Natural killer cell (primary cell): Measurements from ENCODE around the gene MIOX. TPM values are rescaled to one million over a fixed set of nuclear protein-coding genes. Genes with fewer than 3 reads are reported as not detected.

Source experiments
- ATAC-seq, 3 donors: fragments of 150-1000 bp in 2 of 3; fragments of 200-7000 bp in 1 of 3; cut with Tn5 transposase; 1 replicate in 1 of 3; 2 replicates in 2 of 3; pipeline ENCODE4 v1.10.0; 2021; ENCODE audit warnings: mild to moderate bottlenecking in 2 of 3, moderate library complexity in 2 of 3
- DNase-seq, 2 donors: peaks; one replicate each; pipeline versions ENCODE4 v3.0.0 to v3.0.0-alpha.2; 2013 to 2021; ENCODE audit warnings: mixed read lengths in 1 of 2
- H3K27ac ChIP-seq: one replicate; pipeline ENCODE4 v1.5.1; 2013; ENCODE audit warnings: mild to moderate bottlenecking, low read length
- H3K27me3 ChIP-seq: one replicate; pipeline ENCODE4 v1.6.1; 2013; ENCODE audit warnings: low read length; ENCODE audit not compliant: control insufficient read depth, insufficient read depth
- H3K36me3 ChIP-seq: one replicate; pipeline ENCODE4 v1.6.1; 2013; ENCODE audit warnings: low read length; ENCODE audit not compliant: control insufficient read depth, insufficient read depth
- H3K4me1 ChIP-seq: one replicate; pipeline ENCODE4 v1.6.1; 2013; ENCODE audit warnings: low read length; ENCODE audit not compliant: control insufficient read depth, insufficient read depth
- H3K4me3 ChIP-seq: one replicate; pipeline ENCODE4 v1.5.1; 2013; ENCODE audit warnings: low read length
- H3K9me3 ChIP-seq: one replicate; pipeline ENCODE4 v1.6.1; 2013; ENCODE audit warnings: low read length; ENCODE audit not compliant: control insufficient read depth, insufficient read depth
- H3K27ac Mint-ChIP-seq, 2 donors: one replicate each; pipeline ENCODE4 v1.8.0; 2022; ENCODE audit warnings: mild to moderate bottlenecking in 2 of 2, mixed read lengths in 2 of 2, moderate library complexity in 1 of 2
- H3K27me3 Mint-ChIP-seq, 2 donors: one replicate each; pipeline ENCODE4 v1.8.0; 2022; ENCODE audit warnings: low read depth in 2 of 2, mixed read lengths in 2 of 2
- H3K36me3 Mint-ChIP-seq: one replicate; pipeline ENCODE4 v1.8.0; 2022; ENCODE audit warnings: mixed read lengths
- H3K4me1 Mint-ChIP-seq, 2 donors: one replicate each; pipeline ENCODE4 v1.8.0; 2022; ENCODE audit warnings: mixed read lengths in 2 of 2
- H3K4me3 Mint-ChIP-seq: one replicate; pipeline ENCODE4 v1.8.0; 2022; ENCODE audit warnings: mild to moderate bottlenecking, moderate library complexity, mixed read lengths
- H3K9me3 Mint-ChIP-seq, 2 donors: one replicate each; pipeline ENCODE4 v1.8.0; 2022; ENCODE audit warnings: mixed read lengths in 2 of 2
- CTCF ChIP-seq: fragments of 200-600 bp; IDR thresholded peaks from one replicate; pipeline ENCODE4 v1.8.0; 2022; ENCODE audit warnings: antibody characterized with exemption
- WGBS: methylation state at CpG from one replicate; pipeline ENCODE4 v1.1.7; 2013; ENCODE audit warnings: missing lambda C conversion rate; ENCODE audit not compliant: insufficient coverage; 5-methylcytosine and 5-hydroxymethylcytosine counted together
- intact Hi-C: fragments of 100-400 bp; cut with micrococcal nuclease; formaldehyde crosslinking; loops from one replicate; pipeline ENCODE4 v1.14.2; 2022
- total RNA-seq, 4 donors: library from RNA; stranded (reverse); fragments of 120-200 nt in 1 of 4; gene quantifications; one replicate each; pipeline versions ENCODE4 v1.2.3 to v1.2.4, GENCODE V29; 2013 to 2022

Gene MIOX
- total RNA-seq, 3 donors from 2014 or later (not counting 1 experiment from before 2014, with no cell fraction given): 0.23 TPM; not detected in 2

GRCh38 chr22:50456466-50457234 is 30.0 kb upstream of the MIOX start:
- no peak overlapping the region for H3K4me3 Mint-ChIP-seq
- H3K36me3 Mint-ChIP-seq: peaks cover 1% of the 10 kb centered on the region
- Histone ChIP-seq H3K36me3 (peaks cover 74% of the 10 kb centered on the region), H3K4me3 (no peak overlapping the region), H3K27me3 (no peaks in the 10 kb centered on the region), H3K4me1 (no peaks in the 10 kb centered on the region), H3K9me3 (no peaks in the 10 kb centered on the region), H3K27ac (no peak overlapping the region)
- no peaks in the 10 kb centered on the region for H3K9me3 Mint-ChIP-seq
- no peaks in the 10 kb centered on the region for H3K27me3 Mint-ChIP-seq
- no peak for TF ChIP-seq CTCF
- intact Hi-C loops: no loop called here
- H3K27ac Mint-ChIP-seq: peak overlapping the region; percentile 16 to 60
- ATAC-seq (peak in 1 of 3 donors; percentile 32), DNase-seq (peak in 1 of 2 donors; percentile 44)
- H3K4me1 Mint-ChIP-seq: peaks cover under 1 to 13% of the 10 kb centered on the region in 2 donors
- 95% methylated on average over 33 of the region's 34 CpGs for WGBS

- H3K4me3 ChIP-seq: no peak overlapping the region
- no peaks in the 10 kb centered on the region for H3K4me1 ChIP-seq
- H3K36me3 Mint-ChIP-seq: no peaks in the 10 kb centered on the region
- DNase-seq (no peak), ATAC-seq (no peak)
- H3K27ac ChIP-seq: no peak overlapping the region
- TF ChIP-seq CTCF: no peak
- H3K27me3 Mint-ChIP-seq: no peaks in the 10 kb centered on the region
- no peak overlapping the region for H3K4me3 Mint-ChIP-seq
- no peak overlapping the region for H3K27ac Mint-ChIP-seq
- peaks cover 0 to 7% of the 10 kb centered on the region in 2 donors for H3K4me1 Mint-ChIP-seq
- H3K36me3 ChIP-seq: peaks cover 95% of the 10 kb centered on the region
- no peaks in the 10 kb centered on the region for H3K27me3 ChIP-seq
- intact Hi-C loops: no loop called here
- no peaks in the 10 kb centered on the region for H3K9me3 ChIP-seq
- no peaks in the 10 kb centered on the region for H3K9me3 Mint-ChIP-seq
- WGBS: 93% methylated on average over 22 of the region's 22 CpGs
Observed at GRCh38 chr22:50459016-50459415, 27.6 kb upstream of the MIOX start.

- Mint-ChIP-seq H3K36me3 (no peaks in the 10 kb centered on the region), H3K27ac (no peak overlapping the region), H3K9me3 (no peaks in the 10 kb centered on the region), H3K27me3 (no peaks in the 10 kb centered on the region), H3K4me1 (peaks cover 0 to 7% of the 10 kb centered on the region in 2 donors), H3K4me3 (no peak overlapping the region)
- 94% methylated on average over 41 of the region's 41 CpGs for WGBS
- Histone ChIP-seq H3K27ac (no peak overlapping the region), H3K36me3 (peaks cover 95% of the 10 kb centered on the region), H3K4me3 (no peak overlapping the region), H3K4me1 (no peaks in the 10 kb centered on the region), H3K9me3 (no peaks in the 10 kb centered on the region), H3K27me3 (no peaks in the 10 kb centered on the region)
- DNase-seq: peak in 1 of 2 donors; percentile 43
- no peak for TF ChIP-seq CTCF
- ATAC-seq: peak in 2 of 3 donors; percentile 31 to 42
- intact Hi-C loops: no loop called here
Observed at GRCh38 chr22:50459496-50460140, 27.0 kb upstream of the MIOX start.
